HG03103 (cell line): ENCODE data around the gene ZMYND10.

Experiments used
- ATAC-seq: cut with Tn5 transposase; IDR thresholded peaks from one replicate; pipeline ENCODE4 v1.9.1; 2021; ENCODE audit warnings: low read depth; ENCODE audit not compliant: unreplicated experiment

The ZMYND10 gene

DNA sequence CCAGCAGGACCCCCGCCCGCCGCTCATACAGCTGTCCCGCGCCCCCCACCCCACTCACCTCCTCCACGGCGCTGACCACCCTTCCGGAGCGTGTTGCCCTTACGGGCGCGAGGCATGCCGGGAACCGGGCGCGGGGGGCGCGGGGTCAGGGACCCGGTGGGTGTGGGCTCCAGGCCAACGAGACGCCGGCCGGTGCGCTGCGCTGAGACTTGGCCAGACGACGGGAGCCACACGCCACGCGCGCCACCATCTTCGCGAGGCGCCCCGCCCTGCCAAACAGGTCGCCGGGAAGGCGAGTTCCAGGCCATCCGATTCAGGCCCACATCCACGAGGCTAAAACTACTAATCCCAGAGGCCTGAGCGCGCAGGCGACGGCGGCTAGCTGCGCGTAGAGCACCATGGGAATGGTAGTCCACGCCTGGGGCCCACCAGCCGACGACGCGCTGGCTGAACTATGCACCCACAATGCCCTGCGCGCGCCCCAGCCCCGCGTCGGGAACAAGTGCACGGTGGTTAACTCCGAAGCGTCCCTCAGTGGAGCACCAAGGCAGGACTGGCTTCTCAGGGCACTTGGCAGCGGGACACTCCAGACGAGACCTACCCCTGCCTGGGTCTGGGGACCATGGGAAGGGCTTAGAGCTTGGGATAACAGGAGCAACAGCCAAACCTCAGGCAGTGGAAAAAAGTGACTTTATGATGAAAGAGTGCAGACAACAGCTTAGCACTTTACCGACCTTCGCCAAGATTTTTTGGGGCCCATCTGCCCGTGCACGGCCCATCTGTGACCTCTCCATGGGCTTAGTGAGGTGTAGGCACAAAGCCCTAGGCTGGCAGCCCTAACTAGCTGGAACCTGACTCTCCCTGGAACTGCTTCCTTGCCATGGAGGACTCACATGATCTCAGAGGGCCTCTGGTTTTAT is 53.1 kb downstream of the ZMYND10 start, which contains the start of gene IFRD2:
Gene IFRD2 (minus strand): TSS at position 271 of the 920 bp plus-strand sequence. CDS start 155 bp downstream, at position 116.
- peak; percentile 92 for ATAC-seq
